ENCODE results near the gene PHLPP1. TPM values are rescaled to one million over a fixed set of nuclear protein-coding genes. Genes with fewer than 3 reads are reported as not detected.

Gene PHLPP1
- total RNA-seq, 1 donor from 2014 or later = 5.9 TPM

- ATAC-seq (no peak), DNase-seq (no peak)
- intact Hi-C loops (cut with micrococcal nuclease) = no loop called here
These were observed 233.4 kb downstream of the PHLPP1 start for GRCh38 chr18:62948788-62949187.

DNA sequence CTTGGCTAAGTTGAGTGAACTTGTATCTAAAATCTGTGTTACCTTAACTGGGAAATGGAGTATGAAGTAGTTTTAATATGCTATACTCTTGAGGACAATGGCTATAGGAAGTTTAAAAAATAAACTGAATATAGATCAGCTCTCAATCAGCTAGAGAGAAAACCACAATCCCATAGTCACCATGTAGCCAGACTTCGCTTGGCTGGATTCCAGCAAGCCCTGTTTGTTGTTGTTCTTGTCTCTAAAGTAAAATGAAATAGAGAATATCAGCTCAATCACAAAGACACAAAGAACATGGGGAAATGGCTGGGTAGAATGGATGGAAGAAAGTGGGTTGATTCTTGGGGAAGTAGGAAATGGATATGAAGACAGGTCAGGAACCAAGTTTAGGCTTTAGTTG is 234.9 kb downstream of the PHLPP1 start:
- DNase-seq (no peak), ATAC-seq (no peak)
- intact Hi-C loops (cut with micrococcal nuclease) = no loop called here

- DNase-seq = no peak
- intact Hi-C loops (cut with micrococcal nuclease) = no loop called here
These were observed 237.5 kb downstream of the PHLPP1 start for GRCh38 chr18:62952807-62953206.

GRCh38 chr18:62953663-62954062 is 238.3 kb downstream of the PHLPP1 start:
- intact Hi-C loops (cut with micrococcal nuclease) = no loop called here
- ATAC-seq (peak; percentile 37), DNase-seq (no peak)

More at GRCh38 chr18:62952807-62953206, 237.5 kb downstream of the PHLPP1 start:
- no peak for ATAC-seq

- ATAC-seq = no peak
- intact Hi-C loops (cut with micrococcal nuclease) = no loop called here
- DNase-seq = no peak
These were observed 239.0 kb downstream of the PHLPP1 start for GRCh38 chr18:62954366-62954765.

DNA sequence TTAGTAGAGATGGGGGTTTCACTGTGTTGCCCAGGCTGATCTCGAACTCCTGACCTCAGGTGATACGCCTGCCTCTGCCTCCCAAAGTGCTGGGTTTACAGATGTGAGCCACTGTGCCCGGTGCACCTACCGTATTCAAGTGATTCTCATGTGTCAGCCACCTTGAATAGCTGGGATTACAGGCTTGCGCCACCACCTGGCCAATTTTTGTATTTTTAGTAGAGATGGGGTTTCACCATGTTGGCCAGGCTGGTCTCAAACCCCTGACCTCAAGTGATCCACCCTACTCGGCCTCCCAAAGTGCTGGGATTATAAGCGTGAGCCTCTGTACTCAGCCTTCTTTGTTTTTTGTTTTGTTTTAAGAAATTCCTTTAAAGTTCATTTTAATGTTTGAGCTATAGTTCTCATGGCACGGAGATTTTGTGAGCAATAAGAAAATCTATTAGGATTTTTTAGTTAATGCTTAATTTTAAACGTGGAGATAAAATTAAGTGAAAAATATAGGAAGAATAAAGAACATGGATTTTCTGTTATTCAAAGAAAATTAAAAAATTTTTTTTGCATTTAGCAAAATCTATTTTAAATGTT is 242.6 kb downstream of the PHLPP1 start:
- peak; percentile 51 for ATAC-seq
- intact Hi-C loops (cut with micrococcal nuclease) = no loop called here
- peak; percentile 38 for DNase-seq

- no peak for ATAC-seq
- intact Hi-C loops (cut with micrococcal nuclease) = no loop called here
- no peak for DNase-seq
These were observed 244.1 kb downstream of the PHLPP1 start for GRCh38 chr18:62959481-62959880.

DNA sequence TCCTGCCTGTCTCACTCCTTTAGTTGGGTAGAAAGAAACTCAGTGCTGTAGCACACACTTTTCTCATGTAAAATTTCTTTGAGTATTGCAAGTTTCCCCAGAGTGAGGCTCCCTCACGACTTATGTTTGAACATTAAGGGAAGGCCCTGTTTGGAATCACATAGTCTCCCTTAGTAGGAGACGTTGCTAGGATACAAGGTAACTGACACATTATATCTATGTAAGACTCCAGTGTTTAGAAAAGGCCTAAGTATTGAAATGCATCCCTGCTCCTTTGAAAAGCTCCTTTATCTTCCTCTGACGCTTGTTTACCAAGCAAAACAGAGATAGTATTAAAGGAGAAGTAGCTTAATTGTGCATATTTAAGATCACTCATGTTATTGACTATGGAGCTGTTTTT is 248.2 kb downstream of the PHLPP1 start:
- no peak for DNase-seq
- intact Hi-C loops (cut with micrococcal nuclease) = no loop called here

DNA sequence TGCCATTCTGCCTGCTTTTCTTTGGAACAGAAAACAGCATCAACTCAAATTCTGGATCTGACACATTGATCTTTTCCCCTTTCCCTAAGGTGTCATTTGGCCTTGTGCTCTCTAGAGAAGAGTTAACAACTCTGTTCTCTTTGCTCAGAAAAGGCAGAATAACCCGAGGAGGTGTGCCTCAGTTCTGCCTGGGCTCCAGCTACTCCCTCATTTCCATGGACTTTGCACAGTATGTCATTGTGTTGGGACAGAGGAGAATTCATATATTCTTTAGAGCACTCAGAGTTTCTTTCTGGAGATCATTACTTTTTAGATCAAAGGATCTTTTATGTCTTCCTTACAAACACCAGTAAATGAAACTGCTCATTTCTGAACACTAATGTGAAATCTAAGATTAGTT is 249.1 kb downstream of the PHLPP1 start:
- DNase-seq (no peak), ATAC-seq (no peak)
- intact Hi-C loops (cut with micrococcal nuclease) = no loop called here

More for the DNA sequence above, 248.2 kb downstream of the PHLPP1 start:
- no peak for ATAC-seq

DNA sequence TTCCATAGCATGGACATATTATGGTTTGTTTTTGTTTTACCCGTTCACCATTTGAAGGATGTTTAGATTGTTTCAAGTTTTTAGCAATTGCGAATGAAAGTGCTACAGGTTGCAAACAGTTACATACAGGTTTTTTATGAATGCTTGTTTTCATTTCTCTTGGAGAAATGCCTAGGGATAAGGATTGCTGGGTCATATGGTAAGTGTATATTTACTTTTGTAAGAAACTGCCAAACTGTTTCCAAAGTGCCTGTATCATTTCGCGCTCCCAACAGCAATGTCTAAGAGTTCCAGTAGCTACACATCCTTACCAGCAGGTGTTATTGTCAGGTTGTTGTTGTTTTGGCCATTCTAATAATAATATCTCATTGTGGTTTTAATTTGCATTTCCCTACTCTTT is 251.7 kb downstream of the PHLPP1 start:
- intact Hi-C loops (cut with micrococcal nuclease) = no loop called here
- ATAC-seq = no peak

GRCh38 chr18:62973689-62974088 is 258.3 kb downstream of the PHLPP1 start:
- DNase-seq = no peak
- ATAC-seq = no peak
- intact Hi-C loops (cut with micrococcal nuclease) = no loop called here

More for the DNA sequence above, 251.7 kb downstream of the PHLPP1 start:
- no peak for DNase-seq

GRCh38 chr18:62974388-62974787 is 259.0 kb downstream of the PHLPP1 start:
- no peak for DNase-seq
- intact Hi-C loops (cut with micrococcal nuclease) = no loop called here

DNA sequence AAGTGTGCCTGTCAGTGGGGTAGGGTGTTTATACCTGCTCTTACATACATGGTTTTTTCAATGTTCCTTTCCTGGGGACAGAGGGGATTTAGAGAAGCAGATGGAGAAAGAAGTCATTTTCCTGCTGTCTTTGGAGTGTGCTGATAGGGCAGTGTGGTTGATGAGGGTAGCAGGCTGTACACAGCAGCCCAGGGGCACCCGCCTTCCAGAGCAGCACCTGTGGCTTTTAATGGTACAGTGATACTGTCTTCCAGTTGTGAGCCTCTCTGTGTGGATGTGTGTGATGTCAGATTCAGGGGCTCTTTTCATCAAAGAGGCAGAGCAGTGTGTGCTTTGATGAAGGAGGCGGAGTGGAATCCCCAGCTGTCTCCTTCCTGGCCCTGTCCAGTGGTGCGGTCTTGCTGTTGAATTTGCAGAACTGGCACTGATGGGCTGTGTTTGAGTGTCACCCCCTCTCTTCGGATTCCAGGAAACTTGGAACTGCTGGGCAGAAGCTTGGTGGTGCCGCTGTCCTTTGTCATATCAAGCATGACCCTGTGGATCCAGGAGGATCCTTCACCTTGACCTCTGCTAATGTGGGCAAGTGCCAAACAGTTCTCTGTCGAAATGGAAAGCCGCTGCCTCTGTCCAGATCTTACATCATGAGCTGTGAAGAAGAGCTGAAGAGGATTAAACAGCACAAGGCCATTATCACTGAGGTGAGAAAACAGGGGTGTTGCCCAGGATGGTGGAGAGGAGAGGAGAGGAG is 259.8 kb downstream of the PHLPP1 start:
- DNase-seq (no peak), ATAC-seq (no peak)
- intact Hi-C loops (cut with micrococcal nuclease) = no loop called here

More at GRCh38 chr18:62974388-62974787, 259.0 kb downstream of the PHLPP1 start:
- ATAC-seq = no peak

- ATAC-seq (no peak), DNase-seq (no peak)
- intact Hi-C loops (cut with micrococcal nuclease) = no loop called here
These were observed 260.4 kb downstream of the PHLPP1 start for GRCh38 chr18:62975785-62976184.

- intact Hi-C loops (cut with micrococcal nuclease) = no loop called here
- ATAC-seq (no peak), DNase-seq (no peak)
These were observed 260.9 kb downstream of the PHLPP1 start for GRCh38 chr18:62976227-62976626.

GRCh38 chr18:62977512-62977911 is 262.2 kb downstream of the PHLPP1 start:
- DNase-seq (no peak), ATAC-seq (no peak)
- intact Hi-C loops (cut with micrococcal nuclease) = no loop called here

GRCh38 chr18:62978251-62979049 is 263.1 kb downstream of the PHLPP1 start:
- ATAC-seq (no peak), DNase-seq (no peak)
- intact Hi-C loops (cut with micrococcal nuclease) = no loop called here

DNA sequence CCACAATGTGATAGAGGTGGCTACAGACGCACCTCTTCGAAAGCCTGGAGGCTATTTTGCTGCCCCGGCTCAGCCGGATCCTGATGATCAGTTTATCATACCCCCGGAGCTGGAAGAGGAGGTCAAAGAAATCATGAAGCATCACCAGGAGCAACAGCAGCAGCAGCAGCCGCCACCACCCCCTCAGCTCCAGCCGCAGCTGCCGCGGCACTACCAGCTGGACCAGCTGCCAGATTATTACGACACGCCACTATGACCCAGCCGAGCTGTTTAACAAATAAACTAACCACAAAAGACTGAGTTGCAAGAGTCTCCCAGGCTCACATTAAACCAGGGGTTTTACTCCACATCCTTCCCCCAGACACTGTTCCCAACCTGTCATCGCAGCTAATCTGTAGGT is 263.8 kb downstream of the PHLPP1 start:
- peak; percentile 58 for ATAC-seq
- no peak for DNase-seq
- intact Hi-C loops (cut with micrococcal nuclease) = no loop called here

DNA sequence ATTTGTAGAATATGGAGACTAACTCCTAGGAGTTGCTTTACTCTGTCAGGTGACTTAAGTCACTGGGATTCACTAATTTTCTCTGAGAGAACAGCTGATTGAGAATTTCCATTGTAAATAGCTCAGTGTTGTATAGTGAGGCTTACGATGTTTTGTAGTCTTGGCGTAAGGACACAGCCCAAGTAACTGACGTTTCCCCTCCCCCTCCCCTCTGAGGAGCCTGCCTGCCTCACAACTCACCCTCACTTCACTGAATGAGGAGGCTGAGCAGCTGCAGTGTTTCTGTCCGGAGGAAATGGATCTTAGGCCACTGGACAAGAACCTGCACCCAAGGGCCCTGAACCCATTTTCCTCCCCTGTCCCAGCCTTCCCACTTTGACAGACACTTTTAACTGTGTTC is 264.6 kb downstream of the PHLPP1 start:
- intact Hi-C loops (cut with micrococcal nuclease) = loop anchor here (5.0 kb wide), 2 partner anchors 263 to 388 kb away; partner anchors contain the start of gene PHLPP1
- DNase-seq (no peak), ATAC-seq (peak; percentile 25)

DNA sequence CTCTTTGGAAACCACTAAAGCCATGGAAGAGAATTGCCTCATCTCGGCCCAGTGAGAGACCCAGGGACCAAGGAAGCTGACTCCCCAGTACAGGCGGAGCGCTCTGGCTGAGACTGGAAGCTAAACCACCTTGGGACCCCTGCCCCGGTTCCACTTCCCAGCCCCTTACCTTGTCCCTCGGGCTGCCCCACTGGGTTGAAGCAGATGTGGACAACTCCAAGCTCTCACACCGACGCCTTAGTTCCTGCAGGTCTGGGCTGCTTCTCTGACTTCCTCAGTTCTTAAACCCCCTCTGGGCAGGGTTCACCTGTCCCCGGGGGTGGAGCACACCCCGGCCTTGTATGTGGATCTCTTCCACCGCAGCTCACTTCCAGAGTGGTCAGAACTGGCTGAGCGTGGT is 266.2 kb downstream of the PHLPP1 start:
- DNase-seq = no peak

More for the DNA sequence above, 266.2 kb downstream of the PHLPP1 start:
- intact Hi-C loops (cut with micrococcal nuclease) = loop anchor here (5.0 kb wide), 2 partner anchors 264 to 389 kb away; partner anchors contain the start of gene PHLPP1
- ATAC-seq = no peak
